Body of pancreas (tissue), 4 donors: ENCODE measurements around the gene CAMK2B. TPM values are rescaled to one million over a fixed set of nuclear protein-coding genes. Genes with fewer than 3 reads are reported as not detected.

Experiments used
- ATAC-seq: fragments of 150-250 bp; one replicate; pipeline ENCODE4 v1.9.1; 2016
- DNase-seq, 4 donors: peaks; one replicate each; pipeline ENCODE4 v3.0.0-alpha.2; 2019
- H3K27ac ChIP-seq, 4 donors: fragments of 200-600 bp; sonication (generic); 1 replicate in 3 of 4; 2 replicates in 1 of 4; pipeline versions ENCODE4 v1.5.1 to v1.6.1; 2016 to 2019; ENCODE audit warnings: mild to moderate bottlenecking in 1 of 4, mixed read lengths in 1 of 4, moderate library complexity in 1 of 4
- H3K27me3 ChIP-seq, 2 donors: fragments of 200-600 bp; sonication (generic); one replicate each; pipeline ENCODE4 v1.6.0; 2016; ENCODE audit warnings: mild to moderate bottlenecking in 1 of 2
- H3K36me3 ChIP-seq, 2 donors: fragments of 200-600 bp; sonication (generic); replicated peaks in 1 of 2; 2 replicates each; pipeline ENCODE4 v1.5.1; 2016; ENCODE audit warnings: low read depth in 2 of 2; ENCODE audit not compliant: insufficient read depth in 1 of 2
- H3K4me1 ChIP-seq: fragments of 200-600 bp; sonication (generic); one replicate; pipeline ENCODE4 v1.6.0; 2016
- H3K4me3 ChIP-seq, 2 donors: fragments of 200-600 bp; sonication (generic); 1 replicate in 1 of 2; 2 replicates in 1 of 2; pipeline ENCODE4 v1.5.1; 2016 to 2019
- H3K9me3 ChIP-seq, 3 donors: fragments of 200-600 bp; sonication (generic); 1 replicate in 2 of 3; 2 replicates in 1 of 3; pipeline ENCODE4 v1.5.1; 2016
- POLR2A ChIP-seq, 3 donors: fragments of 450-650 bp; IDR thresholded peaks; one replicate each; pipeline ENCODE4 v1.6.1; 2016; ENCODE audit warnings: antibody characterized with exemption in 3 of 3, mild to moderate bottlenecking in 2 of 3
- whole genome bisulfite sequencing, 2 donors: methylation state at CpG; one replicate each; pipeline ENCODE4 v1.1.5; 2017; 5-methylcytosine and 5-hydroxymethylcytosine counted together
- intact Hi-C: fragments of 100-400 bp; cut with DNase I; formaldehyde crosslinking; loops from one replicate; pipeline ENCODE4 v1.15.1; 2023
- total RNA-seq, 2 donors: library from RNA; depleted of rRNA; stranded (reverse); fragments of >200 nt; gene quantifications; one replicate each; pipeline ENCODE4 v1.1.0, GENCODE V29; 2016
- TF ChIP-seq, protein P1 (sequence below), 7 experiments: fragments of 450-650 bp in 4 of 7; fragments of 200-600 bp in 3 of 7; sonication (generic) in 3 of 7; IDR thresholded peaks; one replicate each; pipeline ENCODE4 v1.5.1; 2016 to 2019; ENCODE audit warnings: antibody characterized with exemption in 7 of 7

The CAMK2B gene
- total RNA-seq, 2 donors from 2014 or later, result 0.52 to 7.6 TPM

GRCh38 chr7:44222776-44223261 is 102.6 kb downstream of the CAMK2B start:
- Histone ChIP-seq H3K4me3 (no peak overlapping the region), H3K27me3 (no peaks in the 10 kb centered on the region), H3K27ac (no peak overlapping the region), H3K36me3 (no peaks in the 10 kb centered on the region), H3K4me1 (peaks cover 24% of the 10 kb centered on the region), H3K9me3 (no peaks in the 10 kb centered on the region)
- DNase-seq, result peak in 1 of 4 donors; percentile 8
- intact Hi-C loops, result no loop called here
- 80 to 89% methylated on average over 9 to 11 of the region's 11 CpGs for WGBS, 2 donors
- ATAC-seq, result no peak
- TF ChIP-seq, protein P1, sequence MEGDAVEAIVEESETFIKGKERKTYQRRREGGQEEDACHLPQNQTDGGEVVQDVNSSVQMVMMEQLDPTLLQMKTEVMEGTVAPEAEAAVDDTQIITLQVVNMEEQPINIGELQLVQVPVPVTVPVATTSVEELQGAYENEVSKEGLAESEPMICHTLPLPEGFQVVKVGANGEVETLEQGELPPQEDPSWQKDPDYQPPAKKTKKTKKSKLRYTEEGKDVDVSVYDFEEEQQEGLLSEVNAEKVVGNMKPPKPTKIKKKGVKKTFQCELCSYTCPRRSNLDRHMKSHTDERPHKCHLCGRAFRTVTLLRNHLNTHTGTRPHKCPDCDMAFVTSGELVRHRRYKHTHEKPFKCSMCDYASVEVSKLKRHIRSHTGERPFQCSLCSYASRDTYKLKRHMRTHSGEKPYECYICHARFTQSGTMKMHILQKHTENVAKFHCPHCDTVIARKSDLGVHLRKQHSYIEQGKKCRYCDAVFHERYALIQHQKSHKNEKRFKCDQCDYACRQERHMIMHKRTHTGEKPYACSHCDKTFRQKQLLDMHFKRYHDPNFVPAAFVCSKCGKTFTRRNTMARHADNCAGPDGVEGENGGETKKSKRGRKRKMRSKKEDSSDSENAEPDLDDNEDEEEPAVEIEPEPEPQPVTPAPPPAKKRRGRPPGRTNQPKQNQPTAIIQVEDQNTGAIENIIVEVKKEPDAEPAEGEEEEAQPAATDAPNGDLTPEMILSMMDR (IDR thresholded peaks at IDR 0.05), result no peak
- TF ChIP-seq POLR2A (IDR thresholded peaks at IDR 0.05), result no peak

DNA sequence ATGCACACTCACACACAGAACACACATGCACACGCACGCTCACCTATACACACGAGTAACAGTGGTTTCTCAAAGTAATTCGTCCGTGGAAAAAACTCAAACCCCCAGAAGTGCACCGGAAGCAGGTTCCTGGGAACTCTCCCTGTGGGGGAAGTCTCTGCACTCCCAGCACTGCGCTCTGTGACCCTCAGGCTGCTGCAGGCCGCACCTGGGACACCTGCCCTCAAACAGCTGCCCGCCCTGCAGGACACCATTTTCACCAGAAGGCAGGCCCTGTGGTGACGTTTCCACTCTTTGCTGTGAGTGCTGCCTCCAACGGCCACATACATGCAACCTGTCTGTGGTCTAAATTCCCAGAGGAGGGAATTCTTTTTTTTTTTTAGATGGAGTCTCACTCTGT is 103.3 kb downstream of the CAMK2B start:
- no peaks in the 10 kb centered on the region for H3K9me3 ChIP-seq
- intact Hi-C loops, result no loop called here
- TF ChIP-seq POLR2A (IDR thresholded peaks at IDR 0.05), result no peak
- TF ChIP-seq, protein P1 (IDR thresholded peaks at IDR 0.05), result no peak
- H3K27me3 ChIP-seq, result no peaks in the 10 kb centered on the region
- peaks cover 24% of the 10 kb centered on the region for H3K4me1 ChIP-seq
- WGBS, 2 donors, result 85 to 91% methylated on average over 8 to 11 of the region's 11 CpGs
- peak in 1 of 4 donors; percentile 3 for DNase-seq
- no peak for ATAC-seq
- no peaks in the 10 kb centered on the region for H3K36me3 ChIP-seq
- no peak overlapping the region for H3K27ac ChIP-seq
- no peak overlapping the region for H3K4me3 ChIP-seq

DNA sequence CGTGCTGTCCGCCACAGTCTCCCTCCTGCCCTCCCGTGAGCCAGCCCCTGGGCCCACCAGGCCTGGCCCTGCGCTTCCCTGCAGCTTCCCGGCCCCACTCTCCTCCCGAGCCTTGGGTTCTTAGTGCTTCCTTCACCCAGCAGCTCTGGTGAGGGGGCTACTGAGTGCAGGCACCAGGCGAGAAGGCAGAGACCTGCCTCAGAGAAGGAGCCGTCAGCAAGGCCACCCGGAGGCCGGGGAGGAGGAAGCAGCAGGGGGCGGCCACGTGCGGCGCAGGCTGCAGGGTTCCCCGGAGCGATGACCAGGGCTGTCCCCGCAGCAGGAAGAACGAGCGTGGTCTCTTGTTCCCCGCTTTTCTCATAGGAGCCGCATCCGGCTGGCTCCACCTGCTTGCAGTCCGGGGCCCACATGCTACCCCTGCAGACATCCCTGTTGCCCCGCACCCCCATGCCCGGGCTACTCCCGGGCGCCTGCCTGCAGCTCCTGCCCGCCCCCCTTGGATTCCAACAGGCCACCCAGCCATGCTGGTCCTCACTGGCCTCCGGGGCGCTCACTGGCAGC is 104.1 kb downstream of the CAMK2B start:
- Histone ChIP-seq H3K4me3 (no peak overlapping the region), H3K9me3 (no peaks in the 10 kb centered on the region), H3K27ac (no peak overlapping the region), H3K27me3 (no peaks in the 10 kb centered on the region), H3K4me1 (peaks cover 24% of the 10 kb centered on the region), H3K36me3 (no peaks in the 10 kb centered on the region)
- WGBS, 2 donors, result 66 to 81% methylated on average over 20 to 30 of the region's 30 CpGs
- DNase-seq (peak in 1 of 4 donors; percentile 8), ATAC-seq (no peak)
- no peak for TF ChIP-seq POLR2A (IDR thresholded peaks at IDR 0.05)
- TF ChIP-seq, protein P1 (IDR thresholded peaks at IDR 0.05), result no peak
- intact Hi-C loops, result no loop called here

- TF ChIP-seq, protein P1 (IDR thresholded peaks at IDR 0.05), result no peak
- no peak for TF ChIP-seq POLR2A (IDR thresholded peaks at IDR 0.05)
- WGBS, 2 donors, result 86 to 88% methylated on average over 23 to 24 of the region's 24 CpGs
- Histone ChIP-seq H3K9me3 (no peaks in the 10 kb centered on the region), H3K4me1 (peaks cover 24% of the 10 kb centered on the region), H3K36me3 (no peaks in the 10 kb centered on the region), H3K27me3 (no peaks in the 10 kb centered on the region), H3K27ac (no peak overlapping the region), H3K4me3 (no peak overlapping the region)
- ATAC-seq (no peak), DNase-seq (peak in 2 of 4 donors; percentile 3 to 7)
- intact Hi-C loops, result no loop called here
These were observed 104.9 kb downstream of the CAMK2B start for GRCh38 chr7:44220358-44221112.
